MCF 10A (cell line): ENCODE measurements around the gene LRRC3. TPM values are rescaled to one million over a fixed set of nuclear protein-coding genes. Genes with fewer than 3 reads are reported as not detected.
"Not testable (repeated sequence)": the region's sequence is repeated elsewhere in the genome, so short reads cannot be mapped to it uniquely, and the experiment has no call there.

ENCODE experiments used
- BruUV-seq: library from RNA; stranded (reverse); fragments of 400-500 nt; replicated peaks from 2 replicates; lab custom pipeline; 2021; lab: Mats Ljungman, UMichigan
- CTCF ChIA-PET: fragments of 300-600 bp; sonication (Branson Sonifier 250); formaldehyde crosslinking; extraction: SDS; loops from one replicate; lab custom pipeline; 2021; ENCODE audit warnings: antibody characterized with exemption, inconsistent platforms; lab: Yijun Ruan, JAX
- POLR2A ChIA-PET: fragments of 300-600, 350-650 bp; sonication (Branson Sonifier 250); formaldehyde crosslinking; extraction: SDS; loops from one replicate; lab custom pipeline; 2020; ENCODE audit warnings: antibody characterized with exemption, inconsistent platforms; lab: Yijun Ruan, JAX
- DNase-seq: peaks from one replicate; pipeline ENCODE4 v3.0.0-alpha.2; 2018; ENCODE audit not compliant: unreplicated experiment
- H3K27ac Mint-ChIP-seq: one replicate; pipeline ENCODE4 v1.8.0; 2022; ENCODE audit warnings: mild to moderate bottlenecking, low read depth, mixed read lengths; ENCODE audit not compliant: unreplicated experiment
- H3K27me3 Mint-ChIP-seq: one replicate; pipeline ENCODE4 v1.8.0; 2022; ENCODE audit warnings: mixed read lengths; ENCODE audit not compliant: insufficient read depth, unreplicated experiment
- H3K36me3 Mint-ChIP-seq: one replicate; pipeline ENCODE4 v1.8.0; 2022; ENCODE audit warnings: mild to moderate bottlenecking, moderate library complexity, mixed read lengths; ENCODE audit not compliant: insufficient read depth, unreplicated experiment
- H3K4me1 Mint-ChIP-seq: one replicate; pipeline ENCODE4 v1.8.0; 2022; ENCODE audit warnings: mixed read lengths; ENCODE audit not compliant: insufficient read depth, unreplicated experiment
- H3K4me3 Mint-ChIP-seq: one replicate; pipeline ENCODE4 v1.8.0; 2022; ENCODE audit warnings: mild to moderate bottlenecking, moderate library complexity, mixed read lengths; ENCODE audit not compliant: unreplicated experiment
- H3K9me3 Mint-ChIP-seq: one replicate; pipeline ENCODE4 v1.8.0; 2022; ENCODE audit warnings: mixed read lengths; ENCODE audit not compliant: unreplicated experiment
- CTCF ChIP-seq: fragments of 200-600 bp; IDR thresholded peaks from one replicate; pipeline ENCODE4 v1.8.0; 2022; ENCODE audit warnings: antibody characterized with exemption, mild to moderate bottlenecking; ENCODE audit not compliant: unreplicated experiment
- intact Hi-C: fragments of 100-400 bp; cut with micrococcal nuclease; formaldehyde crosslinking; loops from 2 replicates; pipeline ENCODE4 v1.14.1; 2022
- total RNA-seq: library from RNA; stranded (reverse); gene quantifications from 2 replicates; pipeline ENCODE4 v1.2.3, GENCODE V29; 2022

The LRRC3 gene
- total RNA-seq, 1 experiment from 2014 or later = not detected

GRCh38 chr21:44415073-44416025, 40.0 kb upstream of the LRRC3 start:
- no TSS peak for BruUV-seq
- no peak overlapping the region for H3K27ac Mint-ChIP-seq
- intact Hi-C loops = no loop called here

GRCh38 chr21:44416193-44416592, 39.1 kb upstream of the LRRC3 start:
- Mint-ChIP-seq H3K36me3 (peaks cover 6% of the 10 kb centered on the region), H3K27ac (no peak overlapping the region), H3K4me3 (no peak overlapping the region), H3K27me3 (no peaks in the 10 kb centered on the region), H3K9me3 (peaks cover 12% of the 10 kb centered on the region), H3K4me1 (no peaks in the 10 kb centered on the region)
- TF ChIP-seq CTCF = no peak
- BruUV-seq = no TSS peak
- POLR2A ChIA-PET = no interaction called here
- CTCF ChIA-PET = no interaction called here
- DNase-seq = no peak
- intact Hi-C loops = no loop called here

More at GRCh38 chr21:44415073-44416025, 40.0 kb upstream of the LRRC3 start:
- no peak for DNase-seq
- POLR2A ChIA-PET = interaction anchor here (0.6 kb wide), 1 partner anchor 25 kb away, joined by 3 read pairs; no protein-coding TSS in a partner anchor
- no peak for TF ChIP-seq CTCF
- peaks cover 12% of the 10 kb centered on the region for H3K9me3 Mint-ChIP-seq
- H3K4me3 Mint-ChIP-seq = no peak overlapping the region
- peaks cover 6% of the 10 kb centered on the region for H3K36me3 Mint-ChIP-seq
- CTCF ChIA-PET = no interaction called here
- no peaks in the 10 kb centered on the region for H3K27me3 Mint-ChIP-seq
- H3K4me1 Mint-ChIP-seq = no peaks in the 10 kb centered on the region

- BruUV-seq, H3K36me3 Mint-ChIP-seq, DNase-seq, intact Hi-C loops, H3K27ac Mint-ChIP-seq, H3K4me3 Mint-ChIP-seq, H3K27me3 Mint-ChIP-seq, CTCF ChIA-PET, H3K4me1 Mint-ChIP-seq, POLR2A ChIA-PET: not testable (repeated sequence)
- peaks cover 12% of the 10 kb centered on the region for H3K9me3 Mint-ChIP-seq
These were observed 37.6 kb upstream of the LRRC3 start for GRCh38 chr21:44417621-44418107.

- no peak for DNase-seq
- POLR2A ChIA-PET = no interaction called here
- peaks cover 6% of the 10 kb centered on the region for H3K36me3 Mint-ChIP-seq
- intact Hi-C loops = no loop called here
- no TSS peak for BruUV-seq
- no peak overlapping the region for H3K4me3 Mint-ChIP-seq
- no peaks in the 10 kb centered on the region for H3K4me1 Mint-ChIP-seq
- H3K27ac Mint-ChIP-seq = no peak overlapping the region
- no peaks in the 10 kb centered on the region for H3K27me3 Mint-ChIP-seq
- CTCF ChIA-PET = no interaction called here
- TF ChIP-seq CTCF = no peak
- H3K9me3 Mint-ChIP-seq = peaks cover 12% of the 10 kb centered on the region
These were observed 37.0 kb upstream of the LRRC3 start for GRCh38 chr21:44418108-44418875.
